ENCODE measurements around the gene CCL20.

DNA sequence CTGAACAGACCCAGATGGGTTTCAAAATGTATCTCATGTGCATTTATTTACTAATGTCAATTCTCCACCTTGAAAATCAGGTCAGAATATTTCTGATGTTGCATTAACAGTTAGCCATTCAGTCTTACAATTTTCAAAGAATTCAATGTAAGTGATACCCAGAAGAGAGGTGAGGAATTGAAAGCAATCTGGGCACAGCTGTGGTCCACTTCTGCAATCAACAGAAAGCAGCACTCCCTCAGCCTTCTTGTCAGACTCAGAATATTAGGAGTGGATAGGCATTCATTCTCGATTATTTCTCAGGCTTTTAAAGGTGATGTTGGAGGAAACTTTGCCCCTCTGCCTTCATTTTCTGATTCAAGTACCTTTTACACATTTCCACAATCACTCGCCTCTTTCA, 15.7 kb downstream of the CCL20 start:
- TF ChIP-seq POLR2AphosphoS5 (IDR thresholded peaks at IDR 0.05) (no peak), EP300 (IDR thresholded peaks at IDR 0.05) (no peak)
- TF ChIP-seq, protein P1, sequence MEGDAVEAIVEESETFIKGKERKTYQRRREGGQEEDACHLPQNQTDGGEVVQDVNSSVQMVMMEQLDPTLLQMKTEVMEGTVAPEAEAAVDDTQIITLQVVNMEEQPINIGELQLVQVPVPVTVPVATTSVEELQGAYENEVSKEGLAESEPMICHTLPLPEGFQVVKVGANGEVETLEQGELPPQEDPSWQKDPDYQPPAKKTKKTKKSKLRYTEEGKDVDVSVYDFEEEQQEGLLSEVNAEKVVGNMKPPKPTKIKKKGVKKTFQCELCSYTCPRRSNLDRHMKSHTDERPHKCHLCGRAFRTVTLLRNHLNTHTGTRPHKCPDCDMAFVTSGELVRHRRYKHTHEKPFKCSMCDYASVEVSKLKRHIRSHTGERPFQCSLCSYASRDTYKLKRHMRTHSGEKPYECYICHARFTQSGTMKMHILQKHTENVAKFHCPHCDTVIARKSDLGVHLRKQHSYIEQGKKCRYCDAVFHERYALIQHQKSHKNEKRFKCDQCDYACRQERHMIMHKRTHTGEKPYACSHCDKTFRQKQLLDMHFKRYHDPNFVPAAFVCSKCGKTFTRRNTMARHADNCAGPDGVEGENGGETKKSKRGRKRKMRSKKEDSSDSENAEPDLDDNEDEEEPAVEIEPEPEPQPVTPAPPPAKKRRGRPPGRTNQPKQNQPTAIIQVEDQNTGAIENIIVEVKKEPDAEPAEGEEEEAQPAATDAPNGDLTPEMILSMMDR (IDR thresholded peaks at IDR 0.05): no peak
